ENCODE data around the gene PCARE.

GRCh38 chr2:29044459-29044858, 29.9 kb downstream of the PCARE start:
- no peak for TF ChIP-seq EZH2 (IDR thresholded peaks at IDR 0.05; ENCODE audit: insufficient read depth, poor library complexity, severe bottlenecking)
- TF ChIP-seq EZH2phosphoT487 (IDR thresholded peaks at IDR 0.05; ENCODE audit: insufficient read depth, low read depth) = no peak

Measured in GM23248 (cell line).